Gastroesophageal sphincter (tissue), 4 donors: Measurements from ENCODE around the gene PTPRK. TPM values are rescaled to one million over a fixed set of nuclear protein-coding genes. Genes with fewer than 3 reads are reported as not detected.

Experiments used
- ATAC-seq: fragments of 150-250 bp; one replicate; pipeline ENCODE4 v1.9.1; 2016; ENCODE audit warnings: mild to moderate bottlenecking, moderate library complexity
- H3K27ac ChIP-seq, 4 donors: fragments of 200-600 bp; sonication (generic) in 3 of 4; 1 replicate in 3 of 4; 2 replicates in 1 of 4; pipeline ENCODE4 v1.5.1; 2016 to 2019
- H3K27me3 ChIP-seq: fragments of 200-600 bp; sonication (generic); one replicate; pipeline ENCODE4 v1.5.1; 2019
- H3K36me3 ChIP-seq, 2 donors: fragments of 200-600 bp; sonication (generic); one replicate each; pipeline ENCODE4 v1.5.1; 2019; ENCODE audit warnings: control low read depth in 1 of 2
- H3K4me1 ChIP-seq, 3 donors: fragments of 200-600 bp; sonication (generic); 1 replicate in 2 of 3; 2 replicates in 1 of 3; pipeline ENCODE4 v1.5.1; 2016 to 2019; ENCODE audit warnings: control low read depth in 2 of 3
- H3K4me3 ChIP-seq, 2 donors: fragments of 200-600 bp; sonication (generic); one replicate each; pipeline ENCODE4 v1.5.1; 2019; ENCODE audit warnings: mild to moderate bottlenecking in 1 of 2, moderate library complexity in 1 of 2
- H3K9me3 ChIP-seq, 3 donors: fragments of 200-600 bp; sonication (generic); one replicate each; pipeline ENCODE4 v1.5.1; 2017 to 2019; ENCODE audit warnings: control low read depth in 2 of 3
- CTCF ChIP-seq, 4 experiments: fragments of 200-600 bp in 2 of 4; fragments of 450-650 bp in 2 of 4; sonication (generic) in 1 of 4; IDR thresholded peaks; one replicate each; pipeline ENCODE4 v1.5.1; 2017 to 2019; ENCODE audit warnings: antibody characterized with exemption in 4 of 4, mild to moderate bottlenecking in 2 of 4, moderate library complexity in 2 of 4
- EP300 ChIP-seq: sonication (generic); formaldehyde crosslinking; IDR thresholded peaks from one replicate; pipeline ENCODE4 v1.6.1; 2017; ENCODE audit warnings: antibody characterized with exemption, mild to moderate bottlenecking
- POLR2A ChIP-seq, 2 donors: fragments of 450-650 bp; IDR thresholded peaks; one replicate each; pipeline ENCODE4 v1.6.1; 2017; ENCODE audit warnings: antibody characterized with exemption in 2 of 2, mild to moderate bottlenecking in 2 of 2, moderate library complexity in 1 of 2
- POLR2AphosphoS5 ChIP-seq: sonication (generic); formaldehyde crosslinking; IDR thresholded peaks from one replicate; pipeline ENCODE4 v1.6.1; 2017; ENCODE audit warnings: antibody characterized with exemption
- WGBS, 2 donors: methylation state at CpG; one replicate each; pipeline ENCODE4 v1.1.5; 2018; ENCODE audit warnings: low coverage in 1 of 2; 5-methylcytosine and 5-hydroxymethylcytosine counted together
- total RNA-seq, 4 donors: library from RNA; depleted of rRNA; stranded (reverse); fragments of >200 nt; gene quantifications; one replicate each; pipeline ENCODE4 v1.1.0, GENCODE V29; 2016

PTPRK gene
- total RNA-seq, 4 donors from 2014 or later: 42.0 to 47.6 (median 45.8) TPM

DNA sequence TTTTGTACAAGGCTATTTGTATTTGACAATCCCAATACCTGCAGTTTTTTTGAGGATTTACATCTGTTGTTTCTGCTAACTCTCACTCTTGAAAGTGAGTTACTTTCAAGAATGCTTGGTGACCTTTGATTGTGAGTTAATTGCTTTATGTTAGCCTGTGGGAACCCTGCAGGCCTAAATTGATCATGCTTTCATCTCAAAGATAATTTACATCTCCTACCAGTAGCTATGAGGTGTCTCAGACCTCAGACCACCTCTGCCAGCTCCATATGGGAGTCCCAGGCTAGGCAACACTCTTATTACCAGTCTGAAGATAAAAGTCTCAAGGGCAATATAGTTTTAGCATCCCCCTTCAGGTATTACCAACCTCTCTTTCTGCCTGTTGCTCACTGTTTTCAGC lies 503.1 kb downstream of the PTPRK start:
- no peaks in the 10 kb centered on the region for H3K27me3 ChIP-seq
- TF ChIP-seq CTCF (IDR thresholded peaks at IDR 0.05): no peak
- no peak for TF ChIP-seq POLR2AphosphoS5
- no peak for TF ChIP-seq POLR2A (IDR thresholded peaks at IDR 0.05)
- TF ChIP-seq EP300: no peak

DNA sequence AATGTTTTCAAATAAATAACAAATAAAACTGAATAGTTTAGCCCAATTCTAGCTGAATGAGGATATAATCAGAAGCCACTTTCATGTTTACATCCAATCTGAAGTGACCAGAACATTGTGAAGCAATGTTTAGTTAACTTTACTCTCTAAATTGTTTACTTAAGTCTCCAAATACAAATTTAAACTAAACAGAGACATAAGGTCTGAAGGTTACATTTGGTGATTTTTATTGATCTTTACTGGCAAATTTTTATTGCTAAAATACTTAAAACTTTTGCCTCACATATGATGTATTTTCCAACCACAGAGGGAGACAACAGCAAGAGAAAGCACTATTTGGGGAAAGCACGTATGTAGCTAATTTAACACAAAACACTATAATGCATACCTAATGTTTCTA lies 512.7 kb downstream of the PTPRK start:
- Histone ChIP-seq H3K27me3 (no peaks in the 10 kb centered on the region), H3K36me3 (peaks cover 0 to 6% of the 10 kb centered on the region in 2 donors), H3K4me1 (no peaks in the 10 kb centered on the region), H3K4me3 (no peak overlapping the region), H3K9me3 (no peaks in the 10 kb centered on the region), H3K27ac (no peak overlapping the region)
- no peak for TF ChIP-seq CTCF (IDR thresholded peaks at IDR 0.05)
- no peak for TF ChIP-seq POLR2AphosphoS5
- TF ChIP-seq POLR2A (IDR thresholded peaks at IDR 0.05): no peak
- no peak for TF ChIP-seq EP300
- 78 to 92% methylated on average over 1 of the region's 1 CpG for WGBS, 2 donors
- ATAC-seq: no peak

More for the DNA sequence above, 503.1 kb downstream of the PTPRK start:
- H3K27ac ChIP-seq: no peak overlapping the region
- no peak for ATAC-seq
- no peaks in the 10 kb centered on the region for H3K9me3 ChIP-seq
- no peaks in the 10 kb centered on the region for H3K36me3 ChIP-seq
- H3K4me3 ChIP-seq: no peak overlapping the region
- H3K4me1 ChIP-seq: peaks cover 0 to 5% (median 0%) of the 10 kb centered on the region in 3 donors

GRCh38 chr6:128005009-128005408 lies 515.4 kb downstream of the PTPRK start:
- Histone ChIP-seq H3K36me3 (peaks cover 0 to 6% of the 10 kb centered on the region in 2 donors), H3K9me3 (no peaks in the 10 kb centered on the region), H3K4me3 (no peak overlapping the region), H3K27ac (no peak overlapping the region), H3K4me1 (no peaks in the 10 kb centered on the region), H3K27me3 (no peaks in the 10 kb centered on the region)
- ATAC-seq: no peak
- 87 to 100% methylated on average over 2 to 5 of the region's 5 CpGs for WGBS, 2 donors
- no peak for TF ChIP-seq CTCF (IDR thresholded peaks at IDR 0.05)
- TF ChIP-seq POLR2A (IDR thresholded peaks at IDR 0.05): no peak
- TF ChIP-seq POLR2AphosphoS5: no peak
- no peak for TF ChIP-seq EP300

GRCh38 chr6:128000363-128000762 lies 520.0 kb downstream of the PTPRK start:
- no peaks in the 10 kb centered on the region for H3K4me1 ChIP-seq
- H3K4me3 ChIP-seq: no peak overlapping the region
- no peak for ATAC-seq
- no peaks in the 10 kb centered on the region for H3K9me3 ChIP-seq
- TF ChIP-seq EP300 (no peak), POLR2AphosphoS5 (no peak), CTCF (IDR thresholded peaks at IDR 0.05) (no peak), POLR2A (IDR thresholded peaks at IDR 0.05) (no peak)
- peaks cover 0 to 17% of the 10 kb centered on the region in 2 donors for H3K36me3 ChIP-seq
- WGBS, 2 donors: 50 to 84% methylated on average over 1 to 2 of the region's 2 CpGs
- no peak overlapping the region for H3K27ac ChIP-seq
- no peaks in the 10 kb centered on the region for H3K27me3 ChIP-seq

- no peak for ATAC-seq
- H3K4me3 ChIP-seq: no peak overlapping the region
- TF ChIP-seq POLR2AphosphoS5: no peak
- TF ChIP-seq POLR2A (IDR thresholded peaks at IDR 0.05): no peak
- no peak for TF ChIP-seq CTCF (IDR thresholded peaks at IDR 0.05)
- no peak for TF ChIP-seq EP300
- H3K27me3 ChIP-seq: no peaks in the 10 kb centered on the region
- no peaks in the 10 kb centered on the region for H3K4me1 ChIP-seq
- WGBS, 2 donors: 82 to 85% methylated on average over 4 of the region's 4 CpGs
- H3K36me3 ChIP-seq: peaks cover 0 to 11% of the 10 kb centered on the region in 2 donors
- no peak overlapping the region for H3K27ac ChIP-seq
- H3K9me3 ChIP-seq: no peaks in the 10 kb centered on the region
Observed at GRCh38 chr6:127998985-127999384, 521.4 kb downstream of the PTPRK start.
